ENCODE data around the gene RAB27A. TPM values are rescaled to one million over a fixed set of nuclear protein-coding genes. Genes with fewer than 3 reads are reported as not detected.

RAB27A gene
- total RNA-seq, 1 experiment from 2014 or later = 36.0 TPM

DNA sequence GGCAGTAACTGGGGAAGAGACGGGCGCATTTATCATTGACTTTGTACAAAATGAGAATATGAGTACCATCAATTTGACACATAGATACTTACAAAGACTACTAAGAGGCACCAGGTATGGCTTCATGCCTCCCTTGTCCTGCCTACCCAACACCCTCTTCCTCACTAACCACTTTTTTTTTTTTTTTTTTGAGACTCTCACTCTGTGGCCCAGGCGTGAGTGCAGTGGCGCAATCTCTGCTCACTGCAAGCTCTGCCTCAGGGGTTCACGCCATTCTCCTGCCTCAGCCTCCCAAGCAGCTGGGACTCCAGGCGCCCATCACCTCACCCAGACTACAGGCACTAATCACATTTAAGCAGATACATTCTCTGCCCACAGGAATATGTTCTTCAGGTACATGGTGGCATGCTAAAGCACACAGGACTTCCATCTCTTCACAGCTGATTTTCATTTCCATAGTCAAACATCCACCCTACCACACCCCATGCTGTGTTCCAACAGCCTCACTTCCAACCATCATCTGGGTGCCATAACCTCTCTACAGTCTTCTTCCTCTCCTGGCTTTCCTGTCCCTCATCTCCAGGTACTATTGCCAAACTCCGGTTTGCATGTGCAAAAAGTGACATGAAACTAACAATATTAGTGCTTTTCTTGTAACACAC is 41.7 kb downstream of the RAB27A start:
- TF ChIP-seq, protein P1, sequence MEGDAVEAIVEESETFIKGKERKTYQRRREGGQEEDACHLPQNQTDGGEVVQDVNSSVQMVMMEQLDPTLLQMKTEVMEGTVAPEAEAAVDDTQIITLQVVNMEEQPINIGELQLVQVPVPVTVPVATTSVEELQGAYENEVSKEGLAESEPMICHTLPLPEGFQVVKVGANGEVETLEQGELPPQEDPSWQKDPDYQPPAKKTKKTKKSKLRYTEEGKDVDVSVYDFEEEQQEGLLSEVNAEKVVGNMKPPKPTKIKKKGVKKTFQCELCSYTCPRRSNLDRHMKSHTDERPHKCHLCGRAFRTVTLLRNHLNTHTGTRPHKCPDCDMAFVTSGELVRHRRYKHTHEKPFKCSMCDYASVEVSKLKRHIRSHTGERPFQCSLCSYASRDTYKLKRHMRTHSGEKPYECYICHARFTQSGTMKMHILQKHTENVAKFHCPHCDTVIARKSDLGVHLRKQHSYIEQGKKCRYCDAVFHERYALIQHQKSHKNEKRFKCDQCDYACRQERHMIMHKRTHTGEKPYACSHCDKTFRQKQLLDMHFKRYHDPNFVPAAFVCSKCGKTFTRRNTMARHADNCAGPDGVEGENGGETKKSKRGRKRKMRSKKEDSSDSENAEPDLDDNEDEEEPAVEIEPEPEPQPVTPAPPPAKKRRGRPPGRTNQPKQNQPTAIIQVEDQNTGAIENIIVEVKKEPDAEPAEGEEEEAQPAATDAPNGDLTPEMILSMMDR (IDR thresholded peaks at IDR 0.05; ENCODE audit: unreplicated experiment) = no peak
- no peaks in the 10 kb centered on the region for H3K36me3 Mint-ChIP-seq (ENCODE audit: insufficient read depth, unreplicated experiment)
- H3K27me3 Mint-ChIP-seq (ENCODE audit: insufficient read depth, unreplicated experiment) = no peaks in the 10 kb centered on the region
- BruUV-seq (replicated peaks) = no TSS peak
- no peaks in the 10 kb centered on the region for H3K9me3 Mint-ChIP-seq (ENCODE audit: unreplicated experiment)
- POLR2A ChIA-PET = interaction anchor here (1.1 to 4.3 kb wide), 4 partner anchors 15 to 51 kb away, joined by 3 to 19 read pairs (median 4); partner anchors contain the start of gene RSL24D1
- peak; percentile 50 for DNase-seq (ENCODE audit: unreplicated experiment)
- intact Hi-C loops (cut with micrococcal nuclease) = no loop called here
- H3K4me1 Mint-ChIP-seq (ENCODE audit: insufficient read depth, unreplicated experiment) = peaks cover 29% of the 10 kb centered on the region
- H3K27ac Mint-ChIP-seq (ENCODE audit: low read depth, unreplicated experiment) = peak overlapping the region; percentile 32
- CTCF ChIA-PET = interaction anchor here (1.5 to 1.7 kb wide), 2 partner anchors 9 to 45 kb away, joined by 3 to 4 read pairs; no protein-coding TSS in a partner anchor
- no peak overlapping the region for H3K4me3 Mint-ChIP-seq (ENCODE audit: unreplicated experiment)

DNA sequence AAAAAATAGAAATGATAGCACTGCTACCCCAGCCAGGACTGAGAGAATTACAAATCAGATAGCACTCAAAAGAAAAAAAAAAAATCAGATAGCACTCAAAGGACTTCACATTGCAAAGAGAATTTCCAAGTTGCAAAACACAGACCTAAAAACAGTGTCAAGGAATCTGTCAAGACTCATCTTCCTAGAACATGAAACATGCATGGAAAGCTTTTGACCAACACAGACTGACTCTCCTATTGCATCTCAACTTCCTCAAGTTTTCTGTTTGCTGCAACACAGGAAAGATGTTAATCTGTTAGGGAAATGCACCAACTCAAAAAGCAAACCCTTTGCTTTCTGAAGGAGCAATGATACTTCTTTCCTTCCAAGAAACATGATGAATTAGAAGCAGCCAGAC is 42.3 kb downstream of the RAB27A start:
- H3K27ac Mint-ChIP-seq (ENCODE audit: low read depth, unreplicated experiment) = no peak overlapping the region
- H3K36me3 Mint-ChIP-seq (ENCODE audit: insufficient read depth, unreplicated experiment) = no peaks in the 10 kb centered on the region
- ChIA-PET CTCF (interaction anchor here (0.9 to 1.7 kb wide), 5 partner anchors 9 to 45 kb away, joined by 3 to 6 read pairs (median 3); no protein-coding TSS in a partner anchor), POLR2A (interaction anchor here (1.1 to 1.8 kb wide), 3 partner anchors 14 to 42 kb away, joined by 3 to 4 read pairs (median 4); no protein-coding TSS in a partner anchor)
- H3K4me1 Mint-ChIP-seq (ENCODE audit: insufficient read depth, unreplicated experiment) = peaks cover 29% of the 10 kb centered on the region
- H3K27me3 Mint-ChIP-seq (ENCODE audit: insufficient read depth, unreplicated experiment) = no peaks in the 10 kb centered on the region
- no peak overlapping the region for H3K4me3 Mint-ChIP-seq (ENCODE audit: unreplicated experiment)
- no TSS peak for BruUV-seq (replicated peaks)
- TF ChIP-seq, protein P1 (IDR thresholded peaks at IDR 0.05; ENCODE audit: unreplicated experiment) = no peak
- H3K9me3 Mint-ChIP-seq (ENCODE audit: unreplicated experiment) = no peaks in the 10 kb centered on the region
- intact Hi-C loops (cut with micrococcal nuclease) = no loop called here
- DNase-seq (ENCODE audit: unreplicated experiment) = no peak

DNA sequence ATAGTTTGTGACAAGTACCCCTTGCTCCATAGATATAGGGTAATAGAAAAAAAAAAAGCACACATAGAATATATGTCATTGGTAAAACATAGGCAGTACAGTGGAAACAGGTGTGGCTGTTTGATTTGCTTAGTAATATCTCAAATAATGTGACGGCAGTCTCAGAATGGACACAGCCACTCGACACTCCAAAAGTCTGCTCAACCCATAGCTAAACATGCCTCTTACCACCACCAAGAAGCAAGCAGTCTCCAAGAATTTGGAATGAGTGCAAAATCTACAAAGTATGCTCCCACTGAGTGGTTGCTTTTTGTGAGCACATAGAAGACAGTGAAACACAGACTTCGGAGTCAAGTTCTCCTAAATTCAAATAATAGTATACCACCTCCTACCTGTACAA is 43.0 kb downstream of the RAB27A start:
- TF ChIP-seq, protein P1 (IDR thresholded peaks at IDR 0.05; ENCODE audit: unreplicated experiment) = no peak
- DNase-seq (ENCODE audit: unreplicated experiment) = no peak
- Mint-ChIP-seq H3K27me3 (ENCODE audit: insufficient read depth, unreplicated experiment) (no peaks in the 10 kb centered on the region), H3K36me3 (ENCODE audit: insufficient read depth, unreplicated experiment) (no peaks in the 10 kb centered on the region), H3K4me3 (ENCODE audit: unreplicated experiment) (no peak overlapping the region), H3K27ac (ENCODE audit: low read depth, unreplicated experiment) (no peak overlapping the region), H3K9me3 (ENCODE audit: unreplicated experiment) (no peaks in the 10 kb centered on the region), H3K4me1 (ENCODE audit: insufficient read depth, unreplicated experiment) (peaks cover 22% of the 10 kb centered on the region)
- no TSS peak for BruUV-seq (replicated peaks)
- ChIA-PET CTCF (interaction anchor here (0.6 to 1.7 kb wide), 7 partner anchors 8 to 1348 kb away, joined by 3 to 6 read pairs (median 3); no protein-coding TSS in a partner anchor), POLR2A (interaction anchor here (1.2 kb wide), 1 partner anchor 43 kb away, joined by 4 read pairs; no protein-coding TSS in a partner anchor)
- intact Hi-C loops (cut with micrococcal nuclease) = no loop called here

DNA sequence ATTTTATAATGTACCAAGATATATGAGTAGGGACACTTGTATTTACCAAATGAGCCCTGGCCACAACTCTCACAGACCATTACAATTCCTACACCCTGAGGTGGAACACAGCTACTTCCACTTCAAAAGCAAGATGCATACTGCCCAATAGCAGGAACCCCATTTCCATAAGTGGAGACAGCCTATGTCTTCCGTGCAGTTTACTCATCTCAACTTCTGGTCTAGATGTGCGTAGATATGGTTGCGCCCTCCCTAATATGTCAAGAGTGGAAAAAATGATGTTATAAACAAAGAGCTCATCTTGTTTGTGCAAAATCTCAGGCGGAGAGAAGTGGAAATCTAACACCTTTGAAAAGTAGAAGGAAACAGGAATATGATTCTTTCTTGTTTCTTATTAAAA is 44.6 kb downstream of the RAB27A start:
- no TSS peak for BruUV-seq (replicated peaks)
- Mint-ChIP-seq H3K27ac (ENCODE audit: low read depth, unreplicated experiment) (no peak overlapping the region), H3K36me3 (ENCODE audit: insufficient read depth, unreplicated experiment) (no peaks in the 10 kb centered on the region), H3K27me3 (ENCODE audit: insufficient read depth, unreplicated experiment) (no peaks in the 10 kb centered on the region), H3K4me3 (ENCODE audit: unreplicated experiment) (no peak overlapping the region), H3K4me1 (ENCODE audit: insufficient read depth, unreplicated experiment) (peaks cover 10% of the 10 kb centered on the region), H3K9me3 (ENCODE audit: unreplicated experiment) (no peaks in the 10 kb centered on the region)
- CTCF ChIA-PET = interaction anchor here (0.6 to 1.6 kb wide), 3 partner anchors 8 to 28 kb away, joined by 3 to 6 read pairs (median 5); no protein-coding TSS in a partner anchor
- intact Hi-C loops (cut with micrococcal nuclease) = no loop called here
- DNase-seq (ENCODE audit: unreplicated experiment) = no peak
- TF ChIP-seq, protein P1 (IDR thresholded peaks at IDR 0.05; ENCODE audit: unreplicated experiment) = no peak
- POLR2A ChIA-PET = no interaction called here
